Thoracic aorta endothelial cell (primary cell): ENCODE measurements around the gene CYP4F3. TPM values are rescaled to one million over a fixed set of nuclear protein-coding genes. Genes with fewer than 3 reads are reported as not detected.

Experiments used
- small RNA-seq: library from RNA; depleted of rRNA; stranded (forward); fragments of <200 nt; gene quantifications from one replicate; pipeline ENCODE3, GENCODE V24; 2012
- total RNA-seq: library from RNA; depleted of rRNA; stranded (reverse); fragments of >200 nt; gene quantifications from 2 replicates; pipeline ENCODE4 v1.2.3, GENCODE V29; 2012

CYP4F3 gene
- under 0.01 and 0.07 TPM in 2 replicates for total RNA-seq

GRCh38 chr19:15640294-15640903 lies at the start of gene CYP4F3:
Gene CYP4F3, plus strand, starts transcription at chr19:15640897. Its CDS starts 519 bp downstream, at chr19:15641416.

GRCh38 chr19:15614507-15615379 lies 26.0 kb upstream of the CYP4F3 start, which contains the start of gene CYP4F8:
Gene CYP4F8, plus strand, starts transcription at chr19:15615218. Its CDS starts 399 bp downstream, at chr19:15615617.

GRCh38 chr19:15672580-15673175 lies 32.0 kb downstream of the CYP4F3 start, which contains the start of gene CYP4F12:
Gene CYP4F12, plus strand, starts transcription at chr19:15673087. Its CDS starts 443 bp downstream, at chr19:15673530.

Small RNA genes within 50 kb of the gene (small RNA-seq; reads per million reads assigned to genes)
- gene AD000091.1 = not detected

Other genes starting within 250 kb of the CYP4F3 start
- 56.1 and 62.2 TPM in 2 replicates for gene AKAP8L, start 221.9 kb upstream of the CYP4F3 start, total RNA-seq
- 12.4 and 15.2 TPM in 2 replicates for gene WIZ, start 190.9 kb upstream of the CYP4F3 start, total RNA-seq
- 0.40 and 2.4 TPM in 2 replicates for gene RASAL3, start 176.4 kb upstream of the CYP4F3 start, total RNA-seq
- not detected in 2 replicates for gene PGLYRP2, start 161.4 kb upstream of the CYP4F3 start, total RNA-seq
- not detected in 2 replicates for gene CYP4F22, start 132.4 kb upstream of the CYP4F3 start, total RNA-seq
- not detected in 2 replicates for gene CYP4F8, start 25.7 kb upstream of the CYP4F3 start, total RNA-seq
- not detected in 2 replicates for gene CYP4F12, start 32.2 kb downstream of the CYP4F3 start, total RNA-seq
- gene OR10H2, start 87.1 kb downstream of the CYP4F3 start, total RNA-seq = not detected in 2 replicates
- not detected in 2 replicates for gene OR10H3, start 97.1 kb downstream of the CYP4F3 start, total RNA-seq
- gene OR10H5, start 146.8 kb downstream of the CYP4F3 start, total RNA-seq = not detected in 2 replicates
- not detected in 2 replicates for gene OR10H1, start 174.8 kb downstream of the CYP4F3 start, total RNA-seq